ENCODE results near the gene ZDHHC24. TPM values are rescaled to one million over a fixed set of nuclear protein-coding genes. Genes with fewer than 3 reads are reported as not detected.
A peak's percentile ranks its signal among the peaks of the same experiment; 100 is the strongest.

ZDHHC24 gene
- total and polyA plus RNA-seq, 7 experiments from 2014 or later: 7.8 to 24.5 (median 17.9) TPM

- intact Hi-C loops (cut with micrococcal nuclease): no loop called here
- ATAC-seq (no peak), DNase-seq (peak in 1 of 9 donors; percentile 5)
- H3K4me1 Mint-ChIP-seq: peaks cover 5 to 23% (median 12%) of the 10 kb centered on the region in 7 donors
- Histone ChIP-seq H3K4me1 (ENCODE audit: control insufficient read depth in 2 of 2, insufficient read depth in 2 of 2, low read length in 2 of 2) (peaks cover 8 to 9% of the 10 kb centered on the region in 2 donors), H3K4me3 (ENCODE audit: low read length) (no peak overlapping the region), H3K9me3 (ENCODE audit: control insufficient read depth in 2 of 3, low read length in 3 of 3) (no peaks in the 10 kb centered on the region), H3K36me3 (ENCODE audit: control insufficient read depth in 2 of 3, insufficient read depth in 3 of 3, low read length in 3 of 3) (peaks cover 0 to 22% (median 0%) of the 10 kb centered on the region in 3 experiments), H3K27me3 (ENCODE audit: control insufficient read depth in 2 of 2, insufficient read depth in 2 of 2, low read length in 2 of 2) (no peaks in the 10 kb centered on the region), H3K27ac (ENCODE audit: low read depth, low read length) (no peak overlapping the region)
- H3K36me3 Mint-ChIP-seq: peaks cover 0 to 10% (median 0%) of the 10 kb centered on the region in 5 donors
- no peak overlapping the region for H3K27ac Mint-ChIP-seq
- H3K27me3 Mint-ChIP-seq: no peaks in the 10 kb centered on the region
- CTCF ChIA-PET: interaction anchor here (0.6 kb wide), 1 partner anchor 320 kb away, joined by 4 read pairs; no protein-coding TSS in a partner anchor
- no peak overlapping the region for H3K4me3 Mint-ChIP-seq
- POLR2A ChIA-PET: interaction anchor here (0.7 kb wide), 1 partner anchor 9 kb away, joined by 3 read pairs; no protein-coding TSS in a partner anchor
- no peaks in the 10 kb centered on the region for H3K9me3 Mint-ChIP-seq
Observed at GRCh38 chr11:66475349-66476172, 70.3 kb downstream of the ZDHHC24 start.

- H3K4me3 ChIP-seq (ENCODE audit: low read length): no peak overlapping the region
- ATAC-seq (no peak), DNase-seq (no peak)
- POLR2A ChIA-PET: no interaction called here
- H3K27ac ChIP-seq (ENCODE audit: low read depth, low read length): no peak overlapping the region
- no peaks in the 10 kb centered on the region for H3K4me1 ChIP-seq (ENCODE audit: control insufficient read depth in 2 of 2, insufficient read depth in 2 of 2, low read length in 2 of 2)
- peaks cover 0 to 22% (median 0%) of the 10 kb centered on the region in 3 experiments for H3K36me3 ChIP-seq (ENCODE audit: control insufficient read depth in 2 of 3, insufficient read depth in 3 of 3, low read length in 3 of 3)
- no peaks in the 10 kb centered on the region for H3K9me3 ChIP-seq (ENCODE audit: control insufficient read depth in 2 of 3, low read length in 3 of 3)
- Mint-ChIP-seq H3K4me3 (no peak overlapping the region), H3K9me3 (no peaks in the 10 kb centered on the region), H3K4me1 (peaks cover 0 to 11% (median 5%) of the 10 kb centered on the region in 7 donors), H3K27ac (peak overlapping the region in 1 of 9 donors; percentile 56), H3K36me3 (peaks cover 0 to 14% (median 0%) of the 10 kb centered on the region in 5 donors), H3K27me3 (no peaks in the 10 kb centered on the region)
- intact Hi-C loops (cut with micrococcal nuclease): no loop called here
- CTCF ChIA-PET: no interaction called here
- H3K27me3 ChIP-seq (ENCODE audit: control insufficient read depth in 2 of 2, insufficient read depth in 2 of 2, low read length in 2 of 2): no peaks in the 10 kb centered on the region
Observed at GRCh38 chr11:66473608-66474515, 72.0 kb downstream of the ZDHHC24 start.

GRCh38 chr11:66473167-66473566 is 72.7 kb downstream of the ZDHHC24 start:
- Histone ChIP-seq H3K27ac (ENCODE audit: low read depth, low read length) (no peak overlapping the region), H3K4me1 (ENCODE audit: control insufficient read depth in 2 of 2, insufficient read depth in 2 of 2, low read length in 2 of 2) (peaks cover 0 to 1% of the 10 kb centered on the region in 2 donors)
- H3K4me1 Mint-ChIP-seq: peaks cover 0 to 9% (median 7%) of the 10 kb centered on the region in 7 donors

GRCh38 chr11:66472054-66472453 is 73.8 kb downstream of the ZDHHC24 start:
- peaks cover 0 to 14% (median 0%) of the 10 kb centered on the region in 5 donors for H3K36me3 Mint-ChIP-seq
- H3K4me3 Mint-ChIP-seq: no peak overlapping the region
- intact Hi-C loops (cut with micrococcal nuclease): no loop called here
- ChIA-PET CTCF (interaction anchor here (0.7 to 1.7 kb wide), 2 partner anchors 8 to 25 kb away, joined by 3 to 5 read pairs; partner anchors contain the start of gene DPP3), POLR2A (no interaction called here)
- no peaks in the 10 kb centered on the region for H3K9me3 Mint-ChIP-seq
- no peak overlapping the region for H3K27ac ChIP-seq (ENCODE audit: low read depth, low read length)
- ATAC-seq: no peak
- H3K36me3 ChIP-seq (ENCODE audit: control insufficient read depth in 2 of 3, insufficient read depth in 3 of 3, low read length in 3 of 3): peaks cover 0 to 22% (median 0%) of the 10 kb centered on the region in 3 experiments
- H3K4me1 ChIP-seq (ENCODE audit: control insufficient read depth in 2 of 2, insufficient read depth in 2 of 2, low read length in 2 of 2): peaks cover 8 to 10% of the 10 kb centered on the region in 2 donors
- H3K27me3 Mint-ChIP-seq: no peaks in the 10 kb centered on the region
- H3K27ac Mint-ChIP-seq: no peak overlapping the region
- H3K27me3 ChIP-seq (ENCODE audit: control insufficient read depth in 2 of 2, insufficient read depth in 2 of 2, low read length in 2 of 2): no peaks in the 10 kb centered on the region
- no peak overlapping the region for H3K4me3 ChIP-seq (ENCODE audit: low read length)
- DNase-seq: no peak
- no peaks in the 10 kb centered on the region for H3K9me3 ChIP-seq (ENCODE audit: control insufficient read depth in 2 of 3, low read length in 3 of 3)
- peaks cover 0 to 16% (median 14%) of the 10 kb centered on the region in 7 donors for H3K4me1 Mint-ChIP-seq

More at GRCh38 chr11:66473167-66473566, 72.7 kb downstream of the ZDHHC24 start:
- Mint-ChIP-seq H3K27ac (no peak overlapping the region), H3K9me3 (no peaks in the 10 kb centered on the region), H3K36me3 (peaks cover 0 to 14% (median 0%) of the 10 kb centered on the region in 5 donors), H3K4me3 (no peak overlapping the region), H3K27me3 (no peaks in the 10 kb centered on the region)
- no peak for ATAC-seq
- Histone ChIP-seq H3K9me3 (ENCODE audit: control insufficient read depth in 2 of 3, low read length in 3 of 3) (no peaks in the 10 kb centered on the region), H3K36me3 (ENCODE audit: control insufficient read depth in 2 of 3, insufficient read depth in 3 of 3, low read length in 3 of 3) (peaks cover 0 to 22% (median 0%) of the 10 kb centered on the region in 3 experiments), H3K27me3 (ENCODE audit: control insufficient read depth in 2 of 2, insufficient read depth in 2 of 2, low read length in 2 of 2) (no peaks in the 10 kb centered on the region), H3K4me3 (ENCODE audit: low read length) (no peak overlapping the region)
- intact Hi-C loops (cut with micrococcal nuclease): no loop called here
- ChIA-PET CTCF (no interaction called here), POLR2A (no interaction called here)
- DNase-seq: no peak

- Mint-ChIP-seq H3K36me3 (peaks cover 0 to 8% (median 0%) of the 10 kb centered on the region in 5 donors), H3K9me3 (no peaks in the 10 kb centered on the region), H3K4me1 (peaks cover 0 to 20% (median 17%) of the 10 kb centered on the region in 7 donors), H3K4me3 (no peak overlapping the region), H3K27me3 (no peaks in the 10 kb centered on the region), H3K27ac (no peak overlapping the region)
- H3K9me3 ChIP-seq (ENCODE audit: control insufficient read depth in 2 of 3, low read length in 3 of 3): no peaks in the 10 kb centered on the region
- no peak overlapping the region for H3K4me3 ChIP-seq (ENCODE audit: low read length)
- H3K36me3 ChIP-seq (ENCODE audit: control insufficient read depth in 2 of 3, insufficient read depth in 3 of 3, low read length in 3 of 3): peaks cover 0 to 21% (median 0%) of the 10 kb centered on the region in 3 experiments
- DNase-seq (no peak), ATAC-seq (no peak)
- ChIA-PET CTCF (interaction anchor here (1.7 kb wide), 1 partner anchor 9 kb away, joined by 5 read pairs; the partner anchor contains the start of gene DPP3), POLR2A (no interaction called here)
- intact Hi-C loops (cut with micrococcal nuclease): no loop called here
- no peaks in the 10 kb centered on the region for H3K27me3 ChIP-seq (ENCODE audit: control insufficient read depth in 2 of 2, insufficient read depth in 2 of 2, low read length in 2 of 2)
- H3K4me1 ChIP-seq (ENCODE audit: control insufficient read depth in 2 of 2, insufficient read depth in 2 of 2, low read length in 2 of 2): peaks cover 8 to 10% of the 10 kb centered on the region in 2 donors
- H3K27ac ChIP-seq (ENCODE audit: low read depth, low read length): no peak overlapping the region
Observed at GRCh38 chr11:66471142-66471541, 74.7 kb downstream of the ZDHHC24 start.
